ENCODE measurements around the gene SPTLC3.
A peak's percentile ranks its signal among the peaks of the same experiment; 100 is the strongest.

The SPTLC3 gene

DNA sequence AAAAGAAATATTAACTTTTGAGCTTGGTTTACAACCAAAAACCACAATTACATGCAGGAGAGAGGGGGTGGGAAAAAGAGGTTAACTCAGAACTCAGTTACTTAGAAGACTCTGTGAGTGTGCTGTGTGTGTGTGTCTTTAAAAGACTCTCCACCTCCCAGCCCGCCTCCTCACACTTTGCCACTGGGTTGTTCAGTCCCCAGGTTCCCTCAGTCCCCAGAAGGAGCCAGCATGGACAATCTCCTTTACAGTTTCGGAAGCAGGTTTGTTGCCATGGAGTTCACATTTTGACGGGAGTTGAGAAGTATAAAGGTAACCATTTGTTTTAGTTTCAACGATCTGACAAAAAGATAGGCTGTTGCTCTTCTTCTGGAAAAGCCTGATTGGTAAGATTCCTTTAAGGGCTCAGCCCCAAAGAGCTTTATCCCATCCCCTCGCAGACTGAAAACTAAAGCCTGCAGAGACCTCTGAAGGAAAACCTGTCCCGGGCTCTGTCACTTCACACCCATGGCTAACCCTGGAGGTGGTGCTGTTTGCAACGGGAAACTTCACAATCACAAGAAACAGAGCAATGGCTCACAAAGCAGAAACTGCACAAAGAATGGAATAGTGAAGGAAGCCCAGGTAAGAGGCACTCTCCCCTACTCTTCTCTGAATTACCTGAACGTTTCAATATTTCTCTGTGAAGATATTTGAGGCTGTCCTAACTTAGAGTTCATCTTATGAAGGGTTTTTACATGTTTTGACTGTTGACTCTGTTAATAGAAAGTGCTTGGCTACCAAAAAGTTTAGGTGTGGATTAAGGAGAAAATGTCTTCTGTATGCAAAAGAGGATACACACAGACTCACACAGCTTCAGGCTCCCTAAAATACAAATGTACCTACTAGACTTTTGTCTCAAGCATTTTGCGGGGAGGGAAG is at the start of gene SPTLC3:
TSS of gene SPTLC3 (plus strand) at position 212 of the 921 bp plus-strand sequence. CDS start at position 508, 296 bp downstream.
- Mint-ChIP-seq H3K27ac (no peak within 1 kb of the TSS), H3K4me1 (peaks cover 15% of the 10 kb centered on the region), H3K27me3 (no peaks in the 10 kb centered on the region), H3K36me3 (no peaks in the 10 kb centered on the region), H3K9me3 (no peaks in the 10 kb centered on the region), H3K4me3 (peak within 1 kb of the TSS; percentile 33)
- CTCF ChIA-PET, result interaction anchor here (0.6 to 1.2 kb wide), 2 partner anchors 101 to 538 kb away, joined by 3 read pairs; no protein-coding TSS in a partner anchor
- no peak for DNase-seq

- no peaks in the 10 kb centered on the region for H3K9me3 Mint-ChIP-seq
- no peak overlapping the region for H3K4me3 Mint-ChIP-seq
- no peak overlapping the region for H3K27ac Mint-ChIP-seq
- no peaks in the 10 kb centered on the region for H3K27me3 Mint-ChIP-seq
- DNase-seq, result no peak
- CTCF ChIA-PET, result no interaction called here
- peaks cover 4% of the 10 kb centered on the region for H3K4me1 Mint-ChIP-seq
- no peaks in the 10 kb centered on the region for H3K36me3 Mint-ChIP-seq
Measured at GRCh38 chr20:12961725-12962124, 47.0 kb upstream of the SPTLC3 start.

GRCh38 chr20:12962895-12963294 is 45.9 kb upstream of the SPTLC3 start:
- Mint-ChIP-seq H3K27me3 (no peaks in the 10 kb centered on the region), H3K9me3 (no peaks in the 10 kb centered on the region), H3K4me1 (peaks cover 4% of the 10 kb centered on the region), H3K36me3 (no peaks in the 10 kb centered on the region), H3K27ac (no peak overlapping the region), H3K4me3 (no peak overlapping the region)
- CTCF ChIA-PET, result no interaction called here
- no peak for DNase-seq

DNA sequence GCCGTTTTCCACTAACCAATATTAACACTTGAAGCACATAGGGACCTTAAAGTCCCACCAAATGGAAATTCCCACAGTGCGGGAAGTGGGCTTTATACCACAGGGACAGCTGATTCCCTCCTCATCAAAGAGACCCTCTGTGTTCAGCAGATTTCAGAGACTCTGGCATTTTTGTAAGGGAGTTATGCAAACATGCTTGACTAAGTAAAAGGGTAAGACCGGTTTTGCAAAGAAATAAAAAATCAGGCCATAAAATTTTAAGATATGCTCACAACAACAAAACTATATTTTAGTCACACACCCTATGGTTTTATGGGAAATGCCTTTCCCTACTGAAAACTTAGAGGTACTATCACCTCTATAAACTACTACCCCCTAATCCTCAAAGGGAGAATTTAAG is 45.4 kb upstream of the SPTLC3 start:
- Mint-ChIP-seq H3K27me3 (no peaks in the 10 kb centered on the region), H3K4me1 (peaks cover 4% of the 10 kb centered on the region)
- CTCF ChIA-PET, result interaction anchor here (0.9 kb wide), 1 partner anchor 34 kb away, joined by 4 read pairs; no protein-coding TSS in a partner anchor

DNA sequence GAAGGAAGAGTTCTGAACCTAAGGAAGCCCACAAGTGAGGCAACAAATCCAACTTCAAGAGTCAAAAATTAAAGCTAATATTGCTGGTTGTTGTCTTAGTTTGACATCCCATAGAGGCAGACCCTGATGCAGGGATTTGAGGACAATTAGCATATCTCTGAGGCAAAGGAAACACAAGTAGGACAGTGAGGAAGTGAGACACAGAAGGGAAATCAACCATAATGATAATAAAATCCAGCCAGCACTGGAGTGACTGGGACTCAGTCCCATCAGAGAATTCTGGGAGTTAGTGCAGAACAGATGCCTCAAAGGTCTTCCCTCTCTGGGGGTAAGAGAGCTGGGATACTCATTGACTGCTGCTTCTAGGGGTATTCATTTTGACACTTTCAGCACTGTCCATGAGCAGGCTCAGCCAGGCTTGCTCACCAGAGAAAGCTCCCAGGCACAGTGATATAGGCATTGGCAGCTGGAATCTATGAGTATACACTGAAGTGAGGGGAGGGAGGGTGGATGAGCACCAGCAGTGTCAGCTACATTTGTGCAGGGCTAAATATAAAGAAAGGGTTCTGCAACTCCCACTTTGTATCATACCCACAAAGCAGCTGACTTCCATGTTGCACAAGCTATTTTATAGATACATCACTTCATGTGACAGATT is 43.4 kb upstream of the SPTLC3 start:
- Mint-ChIP-seq H3K36me3 (no peaks in the 10 kb centered on the region), H3K9me3 (no peaks in the 10 kb centered on the region), H3K4me3 (no peak overlapping the region), H3K27ac (no peak overlapping the region), H3K4me1 (peaks cover 4% of the 10 kb centered on the region), H3K27me3 (no peaks in the 10 kb centered on the region)
- CTCF ChIA-PET, result interaction anchor here (1.2 kb wide), 1 partner anchor 41 kb away, joined by 3 read pairs; no protein-coding TSS in a partner anchor
- no peak for DNase-seq

More for the DNA sequence above, 45.4 kb upstream of the SPTLC3 start:
- Mint-ChIP-seq H3K9me3 (no peaks in the 10 kb centered on the region), H3K27ac (no peak overlapping the region), H3K36me3 (no peaks in the 10 kb centered on the region), H3K4me3 (no peak overlapping the region)
- DNase-seq, result no peak

- no peak for DNase-seq
- no peak overlapping the region for H3K4me3 Mint-ChIP-seq
- no peaks in the 10 kb centered on the region for H3K36me3 Mint-ChIP-seq
- H3K27me3 Mint-ChIP-seq, result no peaks in the 10 kb centered on the region
- no peaks in the 10 kb centered on the region for H3K9me3 Mint-ChIP-seq
- H3K4me1 Mint-ChIP-seq, result peaks cover 4% of the 10 kb centered on the region
- CTCF ChIA-PET, result interaction anchor here (1.2 kb wide), 1 partner anchor 41 kb away, joined by 3 read pairs; no protein-coding TSS in a partner anchor
- H3K27ac Mint-ChIP-seq, result no peak overlapping the region
Measured at GRCh38 chr20:12965870-12966251, 42.9 kb upstream of the SPTLC3 start.

DNA sequence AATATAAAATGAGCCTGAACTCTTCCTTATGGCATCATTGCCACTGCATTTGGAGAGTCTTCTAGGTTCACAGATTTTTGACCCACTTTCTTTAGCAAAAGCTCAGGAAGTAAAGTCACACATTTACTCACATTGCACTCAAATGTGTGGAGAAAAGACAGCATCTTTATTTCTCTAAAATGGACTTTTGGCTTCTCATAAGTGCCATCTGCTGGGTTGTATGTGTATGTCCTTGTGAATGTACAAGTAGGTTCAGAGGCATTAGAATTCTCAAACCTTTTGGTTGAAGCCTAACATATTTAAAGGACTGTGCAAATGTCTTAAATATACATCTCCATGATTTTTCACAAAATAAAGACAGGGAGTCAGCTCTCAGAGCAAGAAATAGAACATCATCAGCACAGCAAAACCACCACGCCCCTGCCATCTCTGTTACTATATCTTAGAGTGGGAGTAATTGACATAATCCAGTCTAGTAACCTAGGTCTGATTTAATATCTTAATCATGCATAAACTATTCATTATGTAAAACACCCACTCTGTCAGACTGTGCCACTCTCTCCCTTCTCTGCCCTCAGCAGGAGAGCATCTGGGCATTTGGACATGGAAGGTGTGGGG is 42.2 kb upstream of the SPTLC3 start:
- Mint-ChIP-seq H3K4me1 (peaks cover 4% of the 10 kb centered on the region), H3K27ac (no peak overlapping the region), H3K36me3 (no peaks in the 10 kb centered on the region), H3K27me3 (no peaks in the 10 kb centered on the region), H3K9me3 (no peaks in the 10 kb centered on the region), H3K4me3 (no peak overlapping the region)
- CTCF ChIA-PET, result interaction anchor here (1.2 kb wide), 1 partner anchor 42 kb away, joined by 3 read pairs; no protein-coding TSS in a partner anchor
- no peak for DNase-seq

- Mint-ChIP-seq H3K4me1 (peaks cover 4% of the 10 kb centered on the region), H3K4me3 (no peak overlapping the region), H3K27ac (no peak overlapping the region), H3K36me3 (no peaks in the 10 kb centered on the region), H3K27me3 (no peaks in the 10 kb centered on the region), H3K9me3 (no peaks in the 10 kb centered on the region)
- CTCF ChIA-PET, result no interaction called here
- DNase-seq, result no peak
Measured at GRCh38 chr20:12967932-12968331, 40.8 kb upstream of the SPTLC3 start.

GRCh38 chr20:12968472-12968871 is 40.3 kb upstream of the SPTLC3 start:
- H3K4me1 Mint-ChIP-seq, result peaks cover 4% of the 10 kb centered on the region
- no peaks in the 10 kb centered on the region for H3K9me3 Mint-ChIP-seq
- H3K27me3 Mint-ChIP-seq, result no peaks in the 10 kb centered on the region
- H3K36me3 Mint-ChIP-seq, result no peaks in the 10 kb centered on the region
- H3K4me3 Mint-ChIP-seq, result no peak overlapping the region
- H3K27ac Mint-ChIP-seq, result no peak overlapping the region
- no peak for DNase-seq
- CTCF ChIA-PET, result interaction anchor here (0.6 to 2.0 kb wide), 3 partner anchors 141 to 578 kb away, joined by 3 to 4 read pairs (median 4); no protein-coding TSS in a partner anchor

DNA sequence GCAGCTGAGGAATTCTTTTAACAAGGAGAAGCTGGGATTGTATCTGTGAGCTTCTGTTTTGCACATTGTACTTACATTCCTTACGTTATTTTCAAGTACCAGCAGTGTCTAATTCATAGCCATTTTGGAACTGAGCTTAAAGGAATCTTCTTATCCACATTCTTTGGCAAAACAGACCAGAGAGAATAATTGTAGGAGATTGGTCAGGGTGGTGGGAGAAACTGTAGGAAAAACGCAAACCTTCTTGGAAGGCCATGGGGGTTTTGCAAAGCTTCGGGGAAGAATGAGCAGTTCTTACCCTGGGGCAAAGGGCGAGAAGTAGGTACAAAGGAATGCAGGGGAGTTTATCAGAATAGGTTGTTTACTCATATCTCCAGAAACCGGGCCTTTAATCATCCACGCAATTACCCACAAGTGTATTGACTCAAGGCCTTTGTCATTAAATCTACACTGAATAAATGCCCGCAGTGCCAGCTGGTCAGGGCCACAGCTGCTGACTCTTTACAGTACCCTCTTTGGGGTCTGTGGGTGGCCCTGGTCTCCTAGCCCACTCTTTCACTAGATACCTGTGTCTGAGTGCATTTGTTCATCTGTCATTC is 39.6 kb upstream of the SPTLC3 start:
- H3K4me1 Mint-ChIP-seq, result peaks cover 4% of the 10 kb centered on the region
- DNase-seq, result no peak
- H3K4me3 Mint-ChIP-seq, result no peak overlapping the region
- H3K27me3 Mint-ChIP-seq, result no peaks in the 10 kb centered on the region
- H3K27ac Mint-ChIP-seq, result no peak overlapping the region
- no peaks in the 10 kb centered on the region for H3K9me3 Mint-ChIP-seq
- CTCF ChIA-PET, result interaction anchor here (0.5 to 2.0 kb wide), 4 partner anchors 138 to 577 kb away, joined by 3 to 4 read pairs (median 4); no protein-coding TSS in a partner anchor
- H3K36me3 Mint-ChIP-seq, result no peaks in the 10 kb centered on the region

- CTCF ChIA-PET, result interaction anchor here (2.0 kb wide), 1 partner anchor 576 kb away, joined by 4 read pairs; no protein-coding TSS in a partner anchor
- Mint-ChIP-seq H3K9me3 (no peaks in the 10 kb centered on the region), H3K4me3 (no peak overlapping the region), H3K27me3 (no peaks in the 10 kb centered on the region), H3K27ac (no peak overlapping the region), H3K36me3 (no peaks in the 10 kb centered on the region), H3K4me1 (peaks cover 4% of the 10 kb centered on the region)
- DNase-seq, result no peak
Measured at GRCh38 chr20:12970372-12970821, 38.4 kb upstream of the SPTLC3 start.

DNA sequence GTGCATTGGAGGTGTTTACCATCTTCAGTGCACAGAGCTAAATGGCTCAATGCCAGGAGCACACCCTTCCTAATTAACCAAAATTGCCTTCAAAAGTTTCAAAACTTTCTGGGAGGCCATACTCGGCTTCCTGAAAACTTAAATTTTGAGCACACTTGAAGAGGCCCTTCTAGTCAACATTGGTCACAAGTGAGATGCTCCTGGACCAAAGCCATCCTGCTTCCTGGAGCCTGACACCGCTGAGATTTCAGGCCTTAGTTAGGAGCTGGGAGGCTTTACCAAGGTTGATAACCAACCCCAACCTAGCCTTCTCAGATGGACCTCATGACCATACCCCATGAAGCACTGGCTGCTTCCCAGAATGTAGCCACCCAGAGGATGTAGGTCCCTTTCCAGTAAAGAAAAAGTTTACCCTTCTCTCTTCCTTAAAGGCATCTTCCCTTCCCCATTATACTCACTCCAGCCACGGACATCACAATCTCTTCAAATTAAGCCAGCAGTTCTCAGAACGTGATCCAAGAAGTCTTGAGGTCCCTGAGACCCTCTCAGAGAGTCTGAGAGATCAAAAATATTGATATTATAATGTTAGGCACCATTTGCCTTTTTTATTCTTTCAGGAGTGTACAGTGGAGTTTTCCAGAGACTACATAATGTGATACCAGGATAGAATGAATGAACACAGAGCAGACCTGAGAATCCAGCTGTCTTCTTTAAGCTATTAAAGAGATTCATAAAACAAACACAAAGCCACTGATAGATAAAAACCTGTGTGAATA is 32.8 kb upstream of the SPTLC3 start:
- Mint-ChIP-seq H3K9me3 (no peaks in the 10 kb centered on the region), H3K4me1 (no peaks in the 10 kb centered on the region), H3K36me3 (no peaks in the 10 kb centered on the region), H3K27ac (no peak overlapping the region), H3K4me3 (no peak overlapping the region), H3K27me3 (no peaks in the 10 kb centered on the region)
- no peak for DNase-seq
- CTCF ChIA-PET, result no interaction called here

- H3K4me3 Mint-ChIP-seq, result no peak overlapping the region
- DNase-seq, result no peak
- H3K27ac Mint-ChIP-seq, result no peak overlapping the region
- CTCF ChIA-PET, result interaction anchor here (0.6 to 1.0 kb wide), 2 partner anchors 9 to 790 kb away, joined by 3 read pairs; no protein-coding TSS in a partner anchor
- H3K9me3 Mint-ChIP-seq, result no peaks in the 10 kb centered on the region
- H3K36me3 Mint-ChIP-seq, result no peaks in the 10 kb centered on the region
- no peaks in the 10 kb centered on the region for H3K27me3 Mint-ChIP-seq
- no peaks in the 10 kb centered on the region for H3K4me1 Mint-ChIP-seq
Measured at GRCh38 chr20:12976720-12977309, 32.0 kb upstream of the SPTLC3 start.
